ENCODE measurements around the gene ELMOD3. TPM values are rescaled to one million over a fixed set of nuclear protein-coding genes. Genes with fewer than 3 reads are reported as not detected.

ELMOD3 gene
- polyA plus RNA-seq, 1 of the 3 experiments (the other 2 are of a cell fraction), result 15.4 TPM

DNA sequence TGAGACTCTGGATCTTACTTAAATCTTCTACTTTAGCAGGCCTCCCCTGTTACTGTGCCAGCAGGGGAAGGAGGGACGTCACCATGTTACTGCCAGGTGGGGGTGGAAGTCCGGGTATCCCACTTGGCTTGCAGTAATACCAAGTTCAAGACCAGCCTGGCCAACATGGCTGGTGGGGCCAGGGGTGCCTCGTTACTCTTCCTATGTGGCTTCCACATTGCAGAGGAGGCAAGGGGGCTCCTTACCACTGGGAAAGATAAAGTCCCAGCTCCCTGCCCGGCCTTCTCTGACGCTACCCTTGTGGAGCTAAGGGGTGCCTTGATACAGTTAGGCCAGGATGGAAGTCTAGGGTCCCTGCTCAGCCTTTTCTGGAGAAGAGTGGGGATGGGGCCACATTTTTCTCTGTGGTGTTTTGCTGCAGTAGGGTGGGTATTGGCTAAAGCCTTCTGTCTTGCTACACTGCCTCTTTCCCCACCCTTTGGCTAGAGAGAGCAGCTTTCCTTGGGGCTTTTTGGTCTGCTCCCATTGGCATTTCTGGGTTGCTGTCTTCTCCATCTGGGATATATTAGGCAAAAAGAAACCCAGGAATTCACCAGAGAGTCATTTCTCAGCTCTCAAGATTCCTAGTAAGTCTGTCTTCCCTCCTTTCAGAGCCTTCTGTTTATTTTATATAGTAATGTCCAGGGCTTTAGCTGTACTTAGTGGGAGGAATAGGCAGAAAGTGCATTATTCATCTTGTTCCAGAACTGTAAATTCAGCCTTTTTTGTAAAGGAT lies 21.9 kb downstream of the ELMOD3 start:
- Histone ChIP-seq H3K27ac (ENCODE audit: low read depth in 2 of 2, low read length in 1 of 2) (no peak overlapping the region), H3K4me2 (no peak overlapping the region)
- CTCF ChIA-PET, result interaction anchor here (1.1 kb wide), 1 partner anchor 10 kb away, joined by 3 read pairs; no protein-coding TSS in a partner anchor

GRCh38 chr2:85377083-85377482 lies 22.5 kb downstream of the ELMOD3 start:
- ChIA-PET POLR2A (no interaction called here), CTCF (no interaction called here)
- no peak overlapping the region for H3K4me2 ChIP-seq
- no peaks in the 10 kb centered on the region for H3K79me2 ChIP-seq (ENCODE audit: insufficient read depth)
- no peaks in the 10 kb centered on the region for H3K9me2 ChIP-seq
- no peak overlapping the region for H3K4me3 ChIP-seq (ENCODE audit: low read depth in 2 of 2, low read length in 1 of 2)
- no peak overlapping the region for H3K9ac ChIP-seq
- H3K4me1 ChIP-seq (ENCODE audit: control insufficient read depth in 1 of 2, insufficient read depth in 2 of 2, low read depth in 1 of 2, low read length in 1 of 2), result no peaks in the 10 kb centered on the region
- H2AFZ ChIP-seq (ENCODE audit: low read depth), result no peak overlapping the region
- whole genome bisulfite sequencing (ENCODE audit: low lambda C conversion rate), result 90% methylated on average over 10 of the region's 11 CpGs
- H3K9me3 ChIP-seq, result no peaks in the 10 kb centered on the region
- peaks cover 16 to 58% of the 10 kb centered on the region in 2 experiments for H3K36me3 ChIP-seq (replicated peaks in 1 of 2; ENCODE audit: control insufficient read depth in 1 of 2, insufficient read depth in 2 of 2, low read length in 1 of 2)
- no peaks in the 10 kb centered on the region for H3K27me3 ChIP-seq (ENCODE audit: insufficient read depth)
- no peaks in the 10 kb centered on the region for H4K20me1 ChIP-seq (ENCODE audit: insufficient read depth)
- no peak overlapping the region for H3K27ac ChIP-seq (ENCODE audit: low read depth in 2 of 2, low read length in 1 of 2)
- H3F3A ChIP-seq (replicated peaks; ENCODE audit: insufficient read depth), result no peaks in the 10 kb centered on the region
- DNase-seq, result no peak
- TF ChIP-seq, protein P1, sequence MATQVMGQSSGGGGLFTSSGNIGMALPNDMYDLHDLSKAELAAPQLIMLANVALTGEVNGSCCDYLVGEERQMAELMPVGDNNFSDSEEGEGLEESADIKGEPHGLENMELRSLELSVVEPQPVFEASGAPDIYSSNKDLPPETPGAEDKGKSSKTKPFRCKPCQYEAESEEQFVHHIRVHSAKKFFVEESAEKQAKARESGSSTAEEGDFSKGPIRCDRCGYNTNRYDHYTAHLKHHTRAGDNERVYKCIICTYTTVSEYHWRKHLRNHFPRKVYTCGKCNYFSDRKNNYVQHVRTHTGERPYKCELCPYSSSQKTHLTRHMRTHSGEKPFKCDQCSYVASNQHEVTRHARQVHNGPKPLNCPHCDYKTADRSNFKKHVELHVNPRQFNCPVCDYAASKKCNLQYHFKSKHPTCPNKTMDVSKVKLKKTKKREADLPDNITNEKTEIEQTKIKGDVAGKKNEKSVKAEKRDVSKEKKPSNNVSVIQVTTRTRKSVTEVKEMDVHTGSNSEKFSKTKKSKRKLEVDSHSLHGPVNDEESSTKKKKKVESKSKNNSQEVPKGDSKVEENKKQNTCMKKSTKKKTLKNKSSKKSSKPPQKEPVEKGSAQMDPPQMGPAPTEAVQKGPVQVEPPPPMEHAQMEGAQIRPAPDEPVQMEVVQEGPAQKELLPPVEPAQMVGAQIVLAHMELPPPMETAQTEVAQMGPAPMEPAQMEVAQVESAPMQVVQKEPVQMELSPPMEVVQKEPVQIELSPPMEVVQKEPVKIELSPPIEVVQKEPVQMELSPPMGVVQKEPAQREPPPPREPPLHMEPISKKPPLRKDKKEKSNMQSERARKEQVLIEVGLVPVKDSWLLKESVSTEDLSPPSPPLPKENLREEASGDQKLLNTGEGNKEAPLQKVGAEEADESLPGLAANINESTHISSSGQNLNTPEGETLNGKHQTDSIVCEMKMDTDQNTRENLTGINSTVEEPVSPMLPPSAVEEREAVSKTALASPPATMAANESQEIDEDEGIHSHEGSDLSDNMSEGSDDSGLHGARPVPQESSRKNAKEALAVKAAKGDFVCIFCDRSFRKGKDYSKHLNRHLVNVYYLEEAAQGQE (IDR thresholded peaks at IDR 0.05; ENCODE audit: low read depth, low read length), result no peak
- no peak for TF ChIP-seq IRF3 (IDR thresholded peaks at IDR 0.05; ENCODE audit: low read depth, low read length)
- no peak for TF ChIP-seq TAF1 (IDR thresholded peaks at IDR 0.05; ENCODE audit: borderline replicate concordance, low read depth, low read length)
- no peak for TF ChIP-seq NRF1 (IDR thresholded peaks at IDR 0.05; ENCODE audit: low read depth, low read length)
- TF ChIP-seq, protein P2, sequence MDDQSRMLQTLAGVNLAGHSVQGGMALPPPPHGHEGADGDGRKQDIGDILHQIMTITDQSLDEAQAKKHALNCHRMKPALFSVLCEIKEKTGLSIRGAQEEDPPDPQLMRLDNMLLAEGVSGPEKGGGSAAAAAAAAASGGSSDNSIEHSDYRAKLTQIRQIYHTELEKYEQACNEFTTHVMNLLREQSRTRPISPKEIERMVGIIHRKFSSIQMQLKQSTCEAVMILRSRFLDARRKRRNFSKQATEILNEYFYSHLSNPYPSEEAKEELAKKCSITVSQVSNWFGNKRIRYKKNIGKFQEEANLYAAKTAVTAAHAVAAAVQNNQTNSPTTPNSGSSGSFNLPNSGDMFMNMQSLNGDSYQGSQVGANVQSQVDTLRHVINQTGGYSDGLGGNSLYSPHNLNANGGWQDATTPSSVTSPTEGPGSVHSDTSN (IDR thresholded peaks at IDR 0.05), result no peak
- no peak for TF ChIP-seq CHD2 (IDR thresholded peaks at IDR 0.05; ENCODE audit: low read length, partially characterized antibody)
- no peak for TF ChIP-seq FOSL2 (IDR thresholded peaks at IDR 0.05; ENCODE audit: borderline replicate concordance, low read depth)
- TF ChIP-seq EZH2phosphoT487 (IDR thresholded peaks at IDR 0.05; ENCODE audit: borderline replicate concordance, low read depth), result no peak

More for the DNA sequence above, 21.9 kb downstream of the ELMOD3 start:
- Histone ChIP-seq H3K4me1 (ENCODE audit: control insufficient read depth in 1 of 2, insufficient read depth in 2 of 2, low read depth in 1 of 2, low read length in 1 of 2) (no peaks in the 10 kb centered on the region), H3K79me2 (ENCODE audit: insufficient read depth) (no peaks in the 10 kb centered on the region), H4K20me1 (ENCODE audit: insufficient read depth) (no peaks in the 10 kb centered on the region), H3K9me2 (no peaks in the 10 kb centered on the region), H3F3A (replicated peaks; ENCODE audit: insufficient read depth) (no peaks in the 10 kb centered on the region), H3K9me3 (no peaks in the 10 kb centered on the region), H3K9ac (no peak overlapping the region), H2AFZ (ENCODE audit: low read depth) (no peak overlapping the region), H3K4me3 (ENCODE audit: low read depth in 2 of 2, low read length in 1 of 2) (no peak overlapping the region), H3K27me3 (ENCODE audit: insufficient read depth) (no peaks in the 10 kb centered on the region), H3K36me3 (replicated peaks in 1 of 2; ENCODE audit: control insufficient read depth in 1 of 2, insufficient read depth in 2 of 2, low read length in 1 of 2) (peaks cover 16 to 62% of the 10 kb centered on the region in 2 experiments)
- no peak for DNase-seq
- TF ChIP-seq POLR2AphosphoS5 (IDR thresholded peaks at IDR 0.05; ENCODE audit: low read depth, low read length), result no peak
- TF ChIP-seq FOXM1 (IDR thresholded peaks at IDR 0.05; ENCODE audit: low read depth), result no peak
- no peak for TF ChIP-seq SIN3A (IDR thresholded peaks at IDR 0.05; ENCODE audit: borderline replicate concordance, low read depth, low read length)
- TF ChIP-seq, protein P1 (IDR thresholded peaks at IDR 0.05; ENCODE audit: low read depth, low read length), result no peak
- no peak for TF ChIP-seq SMC3 (IDR thresholded peaks at IDR 0.05; ENCODE audit: low read depth, low read length)
- TF ChIP-seq EP300 (IDR thresholded peaks at IDR 0.05; ENCODE audit: borderline replicate concordance in 1 of 2, low read depth in 1 of 2, low read length in 1 of 2), result no peak
- WGBS (ENCODE audit: low lambda C conversion rate), result 96% methylated on average over 5 of the region's 5 CpGs
- POLR2A ChIA-PET, result no interaction called here
